ENCODE results near the gene MPST. TPM values are rescaled to one million over a fixed set of nuclear protein-coding genes. Genes with fewer than 3 reads are reported as not detected.

MPST gene
- polyA plus RNA-seq, 1 donor (not counting 4 experiments of a cell fraction or from before 2014, with no cell fraction given), result 23.5 TPM

DNA sequence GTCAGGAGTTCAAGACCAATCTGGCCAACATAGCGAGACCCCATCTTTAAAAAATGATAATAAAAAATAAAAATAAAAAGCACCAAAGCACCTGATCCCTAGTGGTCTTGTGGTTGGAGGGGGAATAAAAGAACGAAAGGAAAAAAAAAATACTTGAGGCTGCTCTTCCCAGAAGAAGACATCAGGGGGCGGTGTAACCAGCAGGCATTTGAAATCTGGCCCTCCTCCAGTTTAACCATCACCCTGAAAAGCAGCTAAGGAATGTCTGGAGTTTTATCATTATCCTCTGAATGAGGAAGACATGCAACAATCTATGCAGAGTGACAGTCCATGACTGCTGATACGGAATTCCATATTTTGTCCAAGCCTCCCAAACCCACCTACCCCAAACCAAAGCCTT lies 26.4 kb downstream of the MPST start:
- no peak overlapping the region for H3K4me3 ChIP-seq (ENCODE audit: control insufficient read depth in 2 of 3, extremely low read depth in 1 of 3, insufficient read depth in 2 of 3, low read depth in 1 of 3, low read length in 3 of 3)
- peaks cover 6% of the 10 kb centered on the region for H3K4me1 ChIP-seq (ENCODE audit: control insufficient read depth, extremely low read depth, insufficient read depth, low read length)
- no peak overlapping the region for H3K9ac ChIP-seq (ENCODE audit: control insufficient read depth, extremely low read depth, insufficient read depth, low read length)
- H3K27ac ChIP-seq (ENCODE audit: control insufficient read depth, insufficient read depth, low read length), result no peak overlapping the region
- no peaks in the 10 kb centered on the region for H4K20me1 ChIP-seq (ENCODE audit: control insufficient read depth, extremely low read depth, insufficient read depth, low read length)
- dilution Hi-C loops (cut with MboI; ENCODE audit: extremely low pct_ligation_motif_present, low sequenced_read_pairs), result no loop called here
- FAIRE-seq (peak; percentile 77), DNase-seq (ENCODE audit: low read depth, low spot score) (no peak)
- no peak overlapping the region for H3K4me2 ChIP-seq (ENCODE audit: control insufficient read depth, extremely low read depth, insufficient read depth, low read depth, low read length)
- H3K9me3 ChIP-seq (ENCODE audit: control insufficient read depth, low read depth, low read length), result no peaks in the 10 kb centered on the region
- H2AFZ ChIP-seq (ENCODE audit: control insufficient read depth, low read length), result no peak overlapping the region
- H3K36me3 ChIP-seq (ENCODE audit: control insufficient read depth in 2 of 2, extremely low read depth in 1 of 2, insufficient read depth in 2 of 2, low read length in 2 of 2), result no peaks in the 10 kb centered on the region
- no peaks in the 10 kb centered on the region for H3K27me3 ChIP-seq (ENCODE audit: control insufficient read depth, extremely low read depth, insufficient read depth, low read length)
- TF ChIP-seq, protein P1, sequence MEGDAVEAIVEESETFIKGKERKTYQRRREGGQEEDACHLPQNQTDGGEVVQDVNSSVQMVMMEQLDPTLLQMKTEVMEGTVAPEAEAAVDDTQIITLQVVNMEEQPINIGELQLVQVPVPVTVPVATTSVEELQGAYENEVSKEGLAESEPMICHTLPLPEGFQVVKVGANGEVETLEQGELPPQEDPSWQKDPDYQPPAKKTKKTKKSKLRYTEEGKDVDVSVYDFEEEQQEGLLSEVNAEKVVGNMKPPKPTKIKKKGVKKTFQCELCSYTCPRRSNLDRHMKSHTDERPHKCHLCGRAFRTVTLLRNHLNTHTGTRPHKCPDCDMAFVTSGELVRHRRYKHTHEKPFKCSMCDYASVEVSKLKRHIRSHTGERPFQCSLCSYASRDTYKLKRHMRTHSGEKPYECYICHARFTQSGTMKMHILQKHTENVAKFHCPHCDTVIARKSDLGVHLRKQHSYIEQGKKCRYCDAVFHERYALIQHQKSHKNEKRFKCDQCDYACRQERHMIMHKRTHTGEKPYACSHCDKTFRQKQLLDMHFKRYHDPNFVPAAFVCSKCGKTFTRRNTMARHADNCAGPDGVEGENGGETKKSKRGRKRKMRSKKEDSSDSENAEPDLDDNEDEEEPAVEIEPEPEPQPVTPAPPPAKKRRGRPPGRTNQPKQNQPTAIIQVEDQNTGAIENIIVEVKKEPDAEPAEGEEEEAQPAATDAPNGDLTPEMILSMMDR (optimal IDR thresholded peaks at IDR 0.05 in 1 of 3, IDR thresholded peaks at IDR 0.05 in 1 of 3, conservative IDR thresholded peaks at IDR 0.05 in 1 of 3; ENCODE audit: extremely low read depth in 1 of 3, insufficient read depth in 2 of 3, low read length in 3 of 3), result peak; percentile 54 to 72 (median 56)
- no peak for TF ChIP-seq EZH2 (IDR thresholded peaks at IDR 0.05; ENCODE audit: low read length)
- no peaks in the 10 kb centered on the region for H3K79me2 ChIP-seq (ENCODE audit: control insufficient read depth, insufficient read depth, low read length)
- no peaks in the 10 kb centered on the region for H3K9me1 ChIP-seq (ENCODE audit: control insufficient read depth, extremely low read depth, insufficient read depth, low read length)

- dilution Hi-C loops (cut with MboI; ENCODE audit: extremely low pct_ligation_motif_present, low sequenced_read_pairs), result no loop called here
- Histone ChIP-seq H3K36me3 (ENCODE audit: control insufficient read depth in 2 of 2, extremely low read depth in 1 of 2, insufficient read depth in 2 of 2, low read length in 2 of 2) (no peaks in the 10 kb centered on the region), H3K79me2 (ENCODE audit: control insufficient read depth, insufficient read depth, low read length) (no peaks in the 10 kb centered on the region), H3K9ac (ENCODE audit: control insufficient read depth, extremely low read depth, insufficient read depth, low read length) (no peak overlapping the region), H3K27ac (ENCODE audit: control insufficient read depth, insufficient read depth, low read length) (no peak overlapping the region), H3K27me3 (ENCODE audit: control insufficient read depth, extremely low read depth, insufficient read depth, low read length) (no peaks in the 10 kb centered on the region), H3K9me3 (ENCODE audit: control insufficient read depth, low read depth, low read length) (no peaks in the 10 kb centered on the region), H3K4me1 (ENCODE audit: control insufficient read depth, extremely low read depth, insufficient read depth, low read length) (peaks cover 4% of the 10 kb centered on the region), H3K9me1 (ENCODE audit: control insufficient read depth, extremely low read depth, insufficient read depth, low read length) (no peaks in the 10 kb centered on the region), H2AFZ (ENCODE audit: control insufficient read depth, low read length) (no peak overlapping the region), H3K4me3 (ENCODE audit: control insufficient read depth in 2 of 3, extremely low read depth in 1 of 3, insufficient read depth in 2 of 3, low read depth in 1 of 3, low read length in 3 of 3) (no peak overlapping the region), H3K4me2 (ENCODE audit: control insufficient read depth, extremely low read depth, insufficient read depth, low read depth, low read length) (no peak overlapping the region), H4K20me1 (ENCODE audit: control insufficient read depth, extremely low read depth, insufficient read depth, low read length) (no peaks in the 10 kb centered on the region)
- TF ChIP-seq, protein P1 (optimal IDR thresholded peaks at IDR 0.05 in 1 of 3, IDR thresholded peaks at IDR 0.05 in 1 of 3, conservative IDR thresholded peaks at IDR 0.05 in 1 of 3; ENCODE audit: extremely low read depth in 1 of 3, insufficient read depth in 2 of 3, low read length in 3 of 3), result no peak
- no peak for TF ChIP-seq EZH2 (IDR thresholded peaks at IDR 0.05; ENCODE audit: low read length)
- no peak for FAIRE-seq
- DNase-seq (ENCODE audit: low read depth, low spot score), result no peak
Observed at GRCh38 chr22:37046589-37046988, 27.0 kb downstream of the MPST start.

Measured in keratinocyte (primary cell).